Left ventricle myocardium inferior (tissue), 1 donor: ENCODE measurements around the gene SNX10. TPM values are rescaled to one million over a fixed set of nuclear protein-coding genes. Genes with fewer than 3 reads are reported as not detected.

ENCODE experiments used
- DNase-seq: peaks from one replicate; pipeline ENCODE4 v3.0.0-alpha.2; 2020
- H3K27ac ChIP-seq: fragments of 200-600 bp; replicated peaks from 2 replicates; pipeline ENCODE4 v1.8.0; 2021
- H3K27me3 ChIP-seq: fragments of 200-600 bp; 2 replicates; pipeline ENCODE4 v1.8.0; 2021; ENCODE audit warnings: low read depth
- H3K36me3 ChIP-seq: fragments of 200-600 bp; 2 replicates; pipeline ENCODE4 v1.8.0; 2021
- H3K4me1 ChIP-seq: fragments of 200-600 bp; 2 replicates; pipeline ENCODE4 v1.8.0; 2021
- H3K4me3 ChIP-seq: fragments of 200-600 bp; 2 replicates; pipeline ENCODE4 v1.8.0; 2021; ENCODE audit warnings: mild to moderate bottlenecking, moderate library complexity
- H3K9me3 ChIP-seq: fragments of 200-600 bp; replicated peaks from 2 replicates; pipeline ENCODE4 v1.8.0; 2021
- CTCF ChIP-seq: fragments of 200-600 bp; IDR thresholded peaks from 2 replicates; pipeline ENCODE4 v1.8.0; 2021; ENCODE audit warnings: antibody characterized with exemption, mild to moderate bottlenecking, borderline replicate concordance
- intact Hi-C: fragments of 100-400 bp; cut with micrococcal nuclease; formaldehyde crosslinking; loops from one replicate; pipeline ENCODE4 v1.11.0; 2022
- total RNA-seq: library from RNA; stranded (reverse); fragmentation: NEBNext Ultra II Directional; extraction: Animal tissue kit (Norgen Biotek cat#: 25700); gene quantifications from one replicate; pipeline ENCODE4 v1.2.1, GENCODE V29; 2021
- donor health status: DM: no; HTN: yes; CAD: no; lungs with severe emphysema.

The SNX10 gene
- total RNA-seq, 1 donor from 2014 or later = 1.1 TPM

- intact Hi-C loops = no loop called here
These were observed 93.6 kb downstream of the SNX10 start for GRCh38 chr7:26385240-26385639.

GRCh38 chr7:26387731-26388130 lies 96.1 kb downstream of the SNX10 start:
- no peak overlapping the region for H3K27ac ChIP-seq
- no peak for TF ChIP-seq CTCF
- H3K9me3 ChIP-seq = no peaks in the 10 kb centered on the region
- peaks cover 99% of the 10 kb centered on the region for H3K27me3 ChIP-seq
- no peak for DNase-seq
- intact Hi-C loops = no loop called here
- no peaks in the 10 kb centered on the region for H3K36me3 ChIP-seq
- no peaks in the 10 kb centered on the region for H3K4me1 ChIP-seq
- no peak overlapping the region for H3K4me3 ChIP-seq

More at GRCh38 chr7:26385240-26385639, 93.6 kb downstream of the SNX10 start:
- no peak overlapping the region for H3K27ac ChIP-seq
- H3K27me3 ChIP-seq = peaks cover 98% of the 10 kb centered on the region
- H3K4me1 ChIP-seq = no peaks in the 10 kb centered on the region
- no peak for DNase-seq
- H3K9me3 ChIP-seq = no peaks in the 10 kb centered on the region
- H3K36me3 ChIP-seq = no peaks in the 10 kb centered on the region
- H3K4me3 ChIP-seq = no peak overlapping the region
- TF ChIP-seq CTCF = no peak

- Histone ChIP-seq H3K9me3 (no peaks in the 10 kb centered on the region), H3K4me3 (no peak overlapping the region), H3K36me3 (no peaks in the 10 kb centered on the region), H3K27ac (no peak overlapping the region), H3K4me1 (no peaks in the 10 kb centered on the region), H3K27me3 (peaks cover 100% of the 10 kb centered on the region)
- TF ChIP-seq CTCF = no peak
- intact Hi-C loops = no loop called here
- DNase-seq = no peak
These were observed 96.6 kb downstream of the SNX10 start for GRCh38 chr7:26388256-26388655.

GRCh38 chr7:26390016-26390415 lies 98.4 kb downstream of the SNX10 start:
- DNase-seq = no peak
- Histone ChIP-seq H3K27ac (no peak overlapping the region), H3K4me1 (no peaks in the 10 kb centered on the region), H3K9me3 (no peaks in the 10 kb centered on the region), H3K27me3 (peaks cover 88% of the 10 kb centered on the region), H3K36me3 (no peaks in the 10 kb centered on the region), H3K4me3 (no peak overlapping the region)
- TF ChIP-seq CTCF = no peak
- intact Hi-C loops = loop anchor here (10.0 kb wide), 1 partner anchor 115 kb away; no protein-coding TSS in a partner anchor

- no peaks in the 10 kb centered on the region for H3K9me3 ChIP-seq
- TF ChIP-seq CTCF = no peak
- H3K27me3 ChIP-seq = peaks cover 71% of the 10 kb centered on the region
- H3K36me3 ChIP-seq = no peaks in the 10 kb centered on the region
- H3K27ac ChIP-seq = no peak overlapping the region
- DNase-seq = no peak
- H3K4me1 ChIP-seq = peaks cover 12% of the 10 kb centered on the region
- intact Hi-C loops = loop anchor here (10.0 kb wide), 1 partner anchor 111 kb away; no protein-coding TSS in a partner anchor
- H3K4me3 ChIP-seq = no peak overlapping the region
These were observed 102.2 kb downstream of the SNX10 start for GRCh38 chr7:26393818-26394217.
